Heart right ventricle (tissue), 16 donors: ENCODE results near the gene DTNB. TPM values are rescaled to one million over a fixed set of nuclear protein-coding genes. Genes with fewer than 3 reads are reported as not detected.

ENCODE experiments used
- ATAC-seq, 8 donors: fragments of 200-7000 bp; cut with Tn5 transposase; one replicate each; pipeline ENCODE4 v1.9.1; 2020; ENCODE audit warnings: mild to moderate bottlenecking in 8 of 8, moderate library complexity in 8 of 8, moderate number of reproducible peaks in 1 of 8
- DNase-seq, 2 donors: peaks; one replicate each; pipeline ENCODE4 v3.0.0-alpha.2; 2020
- H3K27ac ChIP-seq, 10 donors: fragments of 200-600 bp; sonication (generic) in 2 of 10; one replicate each; pipeline versions ENCODE4 v1.5.0 to v1.8.0; 2020 to 2022; ENCODE audit warnings: mild to moderate bottlenecking in 3 of 10
- H3K27me3 ChIP-seq, 7 donors: fragments of 200-600 bp; one replicate each; pipeline ENCODE4 v1.8.0; 2021 to 2022; ENCODE audit warnings: mild to moderate bottlenecking in 2 of 7
- H3K36me3 ChIP-seq, 9 donors: fragments of 200-600 bp; sonication (generic) in 1 of 9; one replicate each; pipeline versions ENCODE4 v1.5.0 to v1.8.0; 2020 to 2022; ENCODE audit warnings: mild to moderate bottlenecking in 2 of 9
- H3K4me1 ChIP-seq, 9 donors: fragments of 200-600 bp; sonication (generic) in 1 of 9; one replicate each; pipeline versions ENCODE4 v1.5.0 to v1.8.0; 2020 to 2022; ENCODE audit warnings: mild to moderate bottlenecking in 4 of 9
- H3K4me3 ChIP-seq, 10 donors: fragments of 200-600 bp; sonication (generic) in 2 of 10; one replicate each; pipeline versions ENCODE4 v1.5.0 to v1.8.0; 2020 to 2022; ENCODE audit warnings: mild to moderate bottlenecking in 7 of 10, moderate library complexity in 2 of 10
- H3K9me3 ChIP-seq, 11 donors: fragments of 200-600 bp in 10 of 11; sonication (generic) in 2 of 11; one replicate each; pipeline versions ENCODE4 v1.5.0 to v1.8.0; 2013 to 2022; ENCODE audit warnings: mild to moderate bottlenecking in 2 of 11, control low read depth in 1 of 11, moderate library complexity in 1 of 11
- CTCF ChIP-seq, 9 donors: fragments of 200-600 bp; sonication (generic) in 2 of 9; IDR thresholded peaks; one replicate each; pipeline versions ENCODE4 v1.5.0 to v1.8.0; 2021 to 2022; ENCODE audit warnings: antibody characterized with exemption in 9 of 9, mild to moderate bottlenecking in 5 of 9, moderate library complexity in 1 of 9
- WGBS, 2 donors: extraction: QIAGEN DNeasy Blood & Tissue Kit; methylation state at CpG; one replicate each; pipeline ENCODE4 v1.1.7; 2013; ENCODE audit warnings: inconsistent platforms in 1 of 2; 5-methylcytosine and 5-hydroxymethylcytosine counted together
- intact Hi-C, 10 donors: fragments of 100-400 bp; cut with DNase I; formaldehyde crosslinking; loops; one replicate each; pipeline versions ENCODE4 v1.11.1 to v1.14.2; 2022
- polyA plus RNA-seq, 2 donors: library from polyadenylated mRNA; stranded (reverse); fragments of 200-250 nt; gene quantifications; one replicate each; pipeline ENCODE4 v1.2.3, GENCODE V29; 2013
- total RNA-seq, 10 donors: library from RNA; stranded (reverse); fragmentation: NEBNext Ultra II Directional in 3 of 10; extraction: Animal tissue kit (Norgen Biotek cat#: 25700) in 3 of 10; gene quantifications; one replicate each; pipeline versions ENCODE4 v1.2.1 to v1.2.4, GENCODE V29; 2021 to 2023
- donor health status: Arrhythmogenic right ventricular cardiomyopathy.
- donor health status: ischemic (EF 13 %, LVEDD 7.1; RV severe dilation, severe dysfunction).
- donor health status: healthy with polysubstance abuse.
- donor health status: DM: no; HTN: yes; CAD: no.
- donor health status: DM: no; HTN: no; CAD: no.
- donor health status: ischemic (EF 25% LVEDD 6.9; RV normal size, moderate dysfunction).
- donor health status: ischemic (EF 25% LVEDD 5.7; RV mildly dilated, moderate dysfunction).
- donor health status: healthy.
- donor health status: DM: yes; HTN: yes; CAD: no.
- donor health status: Ischemic cardiomyopathy.
- donor health status: ischemic (EF 35%, LVEDD 5.7; RV mildly dilated, moderate dysfunction).
- donor health status: nonischemic (EF 11% LVEDD 7.7; RV severe dilation, severe dysfunction).
- donor health status: DM: yes; HTN: yes; CAD: no.
- donor health status: PGD.
- donor health status: ischemic (EF 29% LVEDD 5.4; RV normal size, mild dysfunction).
- donor health status: nonischemic (EF 23%, LVEDD 6.1; RV moderate dilation, normal function).

Gene DTNB
- total and polyA plus RNA-seq, 12 donors, result 2.8 to 11.3 (median 7.8) TPM

- Histone ChIP-seq H3K27me3 (no peaks in the 10 kb centered on the region), H3K27ac (no peak overlapping the region), H3K36me3 (no peaks in the 10 kb centered on the region), H3K4me1 (peaks cover 6 to 20% (median 14%) of the 10 kb centered on the region in 9 donors), H3K9me3 (no peaks in the 10 kb centered on the region), H3K4me3 (no peak overlapping the region)
- intact Hi-C loops, result loop anchor here in 3 of 10 donors (10.0 kb wide), 2 partner anchors 142 to 152 kb away; no protein-coding TSS in a partner anchor
- 79 to 85% methylated on average over 25 of the region's 25 CpGs for WGBS, 2 donors
- DNase-seq (no peak), ATAC-seq (no peak)
- TF ChIP-seq CTCF (IDR thresholded peaks at IDR 0.05), result no peak
These were observed 300.7 kb downstream of the DTNB start for GRCh38 chr2:25372405-25373268.

GRCh38 chr2:25371253-25372241 is 301.8 kb downstream of the DTNB start:
- Histone ChIP-seq H3K4me3 (no peak overlapping the region), H3K27me3 (no peaks in the 10 kb centered on the region), H3K36me3 (no peaks in the 10 kb centered on the region), H3K27ac (no peak overlapping the region), H3K4me1 (peaks cover 0 to 10% (median 6%) of the 10 kb centered on the region in 9 donors), H3K9me3 (no peaks in the 10 kb centered on the region)
- intact Hi-C loops, result loop anchor here in 3 of 10 donors (2.0 to 10.0 kb wide), 3 partner anchors 23 to 153 kb away; no protein-coding TSS in a partner anchor
- no peak for ATAC-seq
- DNase-seq, result no peak
- no peak for TF ChIP-seq CTCF (IDR thresholded peaks at IDR 0.05)
- WGBS, 2 donors, result 77 to 85% methylated on average over 26 to 27 of the region's 27 CpGs

GRCh38 chr2:25369876-25370275 is 303.5 kb downstream of the DTNB start:
- no peak for ATAC-seq
- Histone ChIP-seq H3K4me3 (no peak overlapping the region), H3K36me3 (no peaks in the 10 kb centered on the region), H3K27me3 (no peaks in the 10 kb centered on the region), H3K9me3 (no peaks in the 10 kb centered on the region), H3K27ac (no peak overlapping the region), H3K4me1 (peaks cover 0 to 5% (median 0%) of the 10 kb centered on the region in 9 donors)
- DNase-seq, result no peak
- intact Hi-C loops, result loop anchor here in 3 of 10 donors (2.0 to 10.0 kb wide), 3 partner anchors 21 to 155 kb away; no protein-coding TSS in a partner anchor
- 82 to 84% methylated on average over 5 of the region's 5 CpGs for WGBS, 2 donors
- no peak for TF ChIP-seq CTCF (IDR thresholded peaks at IDR 0.05)

- intact Hi-C loops, result no loop called here
- TF ChIP-seq CTCF (IDR thresholded peaks at IDR 0.05), result no peak
- Histone ChIP-seq H3K27me3 (no peaks in the 10 kb centered on the region), H3K36me3 (no peaks in the 10 kb centered on the region), H3K4me3 (no peak overlapping the region), H3K27ac (no peak overlapping the region), H3K4me1 (peaks cover 0 to 5% (median 0%) of the 10 kb centered on the region in 9 donors), H3K9me3 (no peaks in the 10 kb centered on the region)
- DNase-seq (no peak), ATAC-seq (no peak)
- 80 to 83% methylated on average over 4 of the region's 4 CpGs for WGBS, 2 donors
These were observed 303.9 kb downstream of the DTNB start for GRCh38 chr2:25369439-25369838.
